B cell (primary cell): ENCODE data around the gene SKAP2.

Experiments
- CTCF ChIP-seq: fragments of 200-600 bp; IDR thresholded peaks from one replicate; pipeline ENCODE4 v1.8.0; 2022; ENCODE audit warnings: antibody characterized with exemption, mild to moderate bottlenecking
- EZH2 ChIP-seq: IDR thresholded peaks from 2 replicates; pipeline ENCODE4 v1.6.1; 2012; ENCODE audit warnings: borderline replicate concordance, low read depth, mild to moderate bottlenecking, moderate library complexity, low read length; ENCODE audit not compliant: insufficient read depth, poor library complexity, severe bottlenecking

GRCh38 chr7:26857506-26858240, 6.7 kb downstream of the SKAP2 start:
- no peak for TF ChIP-seq CTCF
- TF ChIP-seq EZH2: no peak
